Neural progenitor cell (in vitro differentiated cells): Measurements from ENCODE around the gene SLC15A4. TPM values are rescaled to one million over a fixed set of nuclear protein-coding genes. Genes with fewer than 3 reads are reported as not detected.

Experiments
- DNase-seq: peaks from one replicate; pipeline ENCODE4 v3.0.0-alpha.2; 2016; ENCODE audit warnings: low spot score
- H2AFZ ChIP-seq: fragments of 200-600 bp; sonication (generic); replicated peaks from 2 replicates; pipeline ENCODE4 v1.6.1; 2016; ENCODE audit warnings: antibody characterized with exemption
- H3F3A ChIP-seq: fragments of 200-600 bp; sonication (generic); 2 replicates; pipeline ENCODE4 v1.6.1; 2016; ENCODE audit warnings: antibody characterized with exemption, low read depth
- H3K27ac ChIP-seq: fragments of 200-600 bp; sonication (generic); 2 replicates; pipeline ENCODE4 v1.5.1; 2016; ENCODE audit warnings: mild to moderate bottlenecking
- H3K27me3 ChIP-seq: fragments of 200-600 bp; sonication (generic); 2 replicates; pipeline ENCODE4 v1.6.1; 2016; ENCODE audit warnings: mild to moderate bottlenecking, moderate library complexity
- H3K36me3 ChIP-seq: fragments of 200-600 bp; sonication (generic); 2 replicates; pipeline ENCODE4 v1.5.1; 2016
- H3K4me1 ChIP-seq: fragments of 200-600 bp; sonication (generic); 2 replicates; pipeline ENCODE4 v1.6.1; 2016; ENCODE audit warnings: mixed run types
- H3K4me2 ChIP-seq: fragments of 200-600 bp; sonication (generic); 2 replicates; pipeline ENCODE4 v1.6.1; 2016
- H3K4me3 ChIP-seq: fragments of 200-600 bp; sonication (generic); 2 replicates; pipeline ENCODE4 v1.5.1; 2016
- H3K79me2 ChIP-seq: fragments of 200-600 bp; sonication (generic); 2 replicates; pipeline ENCODE4 v1.6.1; 2016; ENCODE audit warnings: low read depth
- H3K9ac ChIP-seq: fragments of 200-600 bp; sonication (generic); 2 replicates; pipeline ENCODE4 v1.6.1; 2016
- H3K9me3 ChIP-seq: fragments of 200-600 bp; sonication (generic); 2 replicates; pipeline ENCODE4 v1.5.1; 2016; ENCODE audit warnings: low read depth
- H4K20me1 ChIP-seq: fragments of 200-600 bp; sonication (generic); 2 replicates; pipeline ENCODE4 v1.6.1; 2016; ENCODE audit warnings: low read depth
- H3K27ac Mint-ChIP-seq: 3 replicates; pipeline ENCODE4 v1.8.0; 2021; ENCODE audit warnings: mixed read lengths
- H3K27me3 Mint-ChIP-seq: 2 replicates; pipeline ENCODE4 v1.8.0; 2022; ENCODE audit warnings: low read depth, mild to moderate bottlenecking, inconsistent platforms, moderate library complexity, mixed read lengths; ENCODE audit not compliant: insufficient read depth
- H3K36me3 Mint-ChIP-seq: 3 replicates; pipeline ENCODE4 v1.8.0; 2021; ENCODE audit warnings: mixed read lengths
- H3K4me1 Mint-ChIP-seq: 3 replicates; pipeline ENCODE4 v1.8.0; 2021; ENCODE audit warnings: mixed read lengths
- H3K4me3 Mint-ChIP-seq: 3 replicates; pipeline ENCODE4 v1.8.0; 2021; ENCODE audit warnings: mild to moderate bottlenecking, moderate library complexity, mixed read lengths
- H3K9me3 Mint-ChIP-seq: 3 replicates; pipeline ENCODE4 v1.8.0; 2020; ENCODE audit warnings: mixed read lengths
- EZH2 ChIP-seq: fragments of 200-600 bp; sonication (generic); IDR thresholded peaks from 2 replicates; pipeline ENCODE4 v1.6.1; 2017; ENCODE audit warnings: antibody characterized with exemption, mild to moderate bottlenecking, moderate library complexity
- EZH2phosphoT487 ChIP-seq: fragments of 200-600 bp; sonication (generic); IDR thresholded peaks from 2 replicates; pipeline ENCODE4 v1.6.1; 2017; ENCODE audit warnings: antibody characterized with exemption
- total RNA-seq: library from RNA; depleted of rRNA; stranded (reverse); fragments of >200 nt; gene quantifications from 2 replicates; pipeline ENCODE4 v1.2.3, GENCODE V29; 2015; ENCODE audit warnings: low replicate concordance
- TF ChIP-seq, protein P1 (sequence below): fragments of 200-600 bp; sonication (generic); IDR thresholded peaks from 2 replicates; pipeline ENCODE4 v1.5.1; 2017; ENCODE audit warnings: antibody characterized with exemption, mild to moderate bottlenecking

Gene SLC15A4
- total RNA-seq, 1 donor from 2014 or later = 42.3 TPM

DNA sequence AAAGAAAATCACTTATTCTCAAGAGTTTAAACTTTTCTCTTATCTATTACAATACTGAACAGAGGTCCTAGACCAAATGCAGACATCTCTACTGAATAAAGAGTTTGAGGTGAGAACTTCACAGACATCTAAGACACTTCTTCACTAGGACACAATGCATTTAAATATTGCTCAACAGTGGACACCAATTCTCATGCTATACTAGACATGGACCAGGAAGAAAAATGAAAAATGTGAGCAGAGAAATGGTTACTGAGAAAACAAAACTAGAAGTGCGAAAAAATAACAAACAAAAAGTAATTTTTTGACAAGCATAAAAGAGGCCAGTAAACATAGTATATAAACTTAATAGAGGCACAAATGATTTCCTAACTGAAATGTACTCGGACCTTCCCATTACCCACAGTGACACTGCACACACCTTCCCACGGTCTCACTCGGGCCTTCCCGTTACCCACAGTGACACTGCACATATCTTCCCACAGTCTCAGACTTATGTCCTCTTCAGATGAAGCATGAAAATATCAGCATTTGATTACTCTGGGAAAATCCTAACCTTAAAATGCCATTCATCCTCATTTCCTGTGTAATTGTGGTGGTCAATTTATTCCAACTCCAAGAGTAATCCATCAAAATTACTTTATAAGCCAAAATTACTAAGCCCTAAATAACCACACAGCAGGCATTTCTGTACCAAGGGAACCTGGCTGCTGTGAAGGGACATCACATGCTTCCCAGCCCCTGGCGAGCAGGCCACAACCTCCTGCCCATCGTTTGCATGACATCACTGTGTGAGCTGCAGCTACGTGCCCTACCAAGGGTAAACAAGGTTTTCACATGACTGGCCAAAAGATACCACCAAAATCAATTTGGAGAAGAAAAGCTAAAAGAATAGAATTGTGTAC lies 6.4 kb downstream of the SLC15A4 start:
- no peak for DNase-seq
- H3K4me2 ChIP-seq = no peak overlapping the region
- peaks cover 100% of the 10 kb centered on the region for H3K79me2 ChIP-seq
- no peak overlapping the region for H3K9ac ChIP-seq
- no peak overlapping the region for H3K4me3 ChIP-seq
- TF ChIP-seq EZH2 (no peak), EZH2phosphoT487 (no peak)
- TF ChIP-seq, protein P1, sequence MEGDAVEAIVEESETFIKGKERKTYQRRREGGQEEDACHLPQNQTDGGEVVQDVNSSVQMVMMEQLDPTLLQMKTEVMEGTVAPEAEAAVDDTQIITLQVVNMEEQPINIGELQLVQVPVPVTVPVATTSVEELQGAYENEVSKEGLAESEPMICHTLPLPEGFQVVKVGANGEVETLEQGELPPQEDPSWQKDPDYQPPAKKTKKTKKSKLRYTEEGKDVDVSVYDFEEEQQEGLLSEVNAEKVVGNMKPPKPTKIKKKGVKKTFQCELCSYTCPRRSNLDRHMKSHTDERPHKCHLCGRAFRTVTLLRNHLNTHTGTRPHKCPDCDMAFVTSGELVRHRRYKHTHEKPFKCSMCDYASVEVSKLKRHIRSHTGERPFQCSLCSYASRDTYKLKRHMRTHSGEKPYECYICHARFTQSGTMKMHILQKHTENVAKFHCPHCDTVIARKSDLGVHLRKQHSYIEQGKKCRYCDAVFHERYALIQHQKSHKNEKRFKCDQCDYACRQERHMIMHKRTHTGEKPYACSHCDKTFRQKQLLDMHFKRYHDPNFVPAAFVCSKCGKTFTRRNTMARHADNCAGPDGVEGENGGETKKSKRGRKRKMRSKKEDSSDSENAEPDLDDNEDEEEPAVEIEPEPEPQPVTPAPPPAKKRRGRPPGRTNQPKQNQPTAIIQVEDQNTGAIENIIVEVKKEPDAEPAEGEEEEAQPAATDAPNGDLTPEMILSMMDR = no peak
- H3K27me3 ChIP-seq = no peaks in the 10 kb centered on the region
- no peak overlapping the region for H3K4me3 Mint-ChIP-seq
- H3K4me1 Mint-ChIP-seq = peaks cover 38% of the 10 kb centered on the region
- H3K4me1 ChIP-seq = peaks cover 33% of the 10 kb centered on the region
- peaks cover 14% of the 10 kb centered on the region for H3F3A ChIP-seq
- no peak overlapping the region for H2AFZ ChIP-seq
- peaks cover 2% of the 10 kb centered on the region for H3K27me3 Mint-ChIP-seq
- peaks cover 76% of the 10 kb centered on the region for H4K20me1 ChIP-seq
- H3K36me3 ChIP-seq = peaks cover 3% of the 10 kb centered on the region
- H3K27ac ChIP-seq = no peak overlapping the region
- no peaks in the 10 kb centered on the region for H3K9me3 Mint-ChIP-seq
- H3K36me3 Mint-ChIP-seq = peaks cover 43% of the 10 kb centered on the region
- H3K27ac Mint-ChIP-seq = no peak overlapping the region
- H3K9me3 ChIP-seq = no peaks in the 10 kb centered on the region

DNA sequence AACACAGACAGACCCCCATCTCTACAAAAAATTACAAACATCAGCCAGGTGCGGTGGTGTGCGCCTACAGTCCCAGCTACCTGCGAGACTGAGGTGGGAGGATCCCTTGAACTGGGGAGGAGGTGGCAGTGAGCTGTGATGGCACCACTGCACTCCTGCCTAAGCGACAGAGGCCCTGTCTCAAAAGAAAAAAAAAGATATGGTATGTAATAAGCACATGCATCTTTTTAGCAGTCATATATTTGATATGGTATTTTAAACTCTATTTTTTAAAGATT lies 7.2 kb downstream of the SLC15A4 start:
- H3K4me2 ChIP-seq = no peak overlapping the region
- no peak for DNase-seq
- peaks cover 33% of the 10 kb centered on the region for H3K4me1 ChIP-seq
- no peak overlapping the region for H3K9ac ChIP-seq
- Mint-ChIP-seq H3K27ac (no peak overlapping the region), H3K36me3 (peaks cover 42% of the 10 kb centered on the region), H3K4me1 (peaks cover 35% of the 10 kb centered on the region), H3K9me3 (no peaks in the 10 kb centered on the region), H3K27me3 (peaks cover 3% of the 10 kb centered on the region), H3K4me3 (no peak overlapping the region)
- H3K27ac ChIP-seq = no peak overlapping the region
- no peaks in the 10 kb centered on the region for H3K27me3 ChIP-seq
- no peak overlapping the region for H3K4me3 ChIP-seq
- peaks cover 99% of the 10 kb centered on the region for H3K79me2 ChIP-seq
- H2AFZ ChIP-seq = no peak overlapping the region
- TF ChIP-seq, protein P1 = no peak
- TF ChIP-seq EZH2 (no peak), EZH2phosphoT487 (no peak)
- H3K36me3 ChIP-seq = peaks cover 3% of the 10 kb centered on the region
- peaks cover 15% of the 10 kb centered on the region for H3F3A ChIP-seq
- H4K20me1 ChIP-seq = peaks cover 72% of the 10 kb centered on the region
- H3K9me3 ChIP-seq = no peaks in the 10 kb centered on the region

DNA sequence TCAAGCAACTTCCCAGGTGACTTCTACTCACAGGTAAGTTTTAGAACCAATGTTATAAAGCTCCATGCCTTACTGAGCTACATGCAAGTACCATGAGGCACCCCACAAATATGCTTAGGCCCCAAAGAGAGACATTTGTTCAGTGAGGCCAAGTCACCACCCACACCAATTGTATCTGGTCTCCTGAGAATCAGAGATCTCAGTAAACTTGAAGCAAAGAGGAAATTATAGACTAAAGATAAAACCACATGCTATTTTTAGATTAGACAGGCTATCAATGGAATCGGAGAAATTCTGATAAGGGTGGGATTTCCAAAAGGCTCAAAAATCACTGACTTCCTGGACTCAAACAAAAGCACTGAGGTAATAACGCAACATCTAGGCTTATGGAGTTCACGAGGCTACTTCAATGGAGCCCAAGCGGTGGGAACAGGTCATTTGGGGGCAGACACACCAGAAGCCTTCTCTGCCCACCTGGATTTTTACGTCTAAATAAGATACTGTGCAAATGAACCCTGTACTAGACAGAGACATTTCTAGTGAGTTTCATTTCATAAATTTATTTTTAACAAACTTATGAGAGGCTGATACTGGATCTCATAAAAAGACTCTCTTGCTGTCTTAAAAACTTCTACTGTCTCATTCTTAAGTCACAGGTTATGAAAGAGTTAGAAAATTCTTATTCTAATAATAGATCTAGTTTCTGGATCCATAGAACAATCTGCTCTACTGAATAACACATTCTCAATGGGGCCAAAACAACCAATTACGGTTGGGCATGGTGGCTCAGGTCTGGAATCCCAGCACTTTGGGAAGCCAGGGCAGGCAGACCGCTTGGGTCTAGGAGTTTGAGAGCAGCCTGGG lies 7.7 kb downstream of the SLC15A4 start:
- H3K27ac Mint-ChIP-seq = no peak overlapping the region
- TF ChIP-seq, protein P1 = no peak
- no peak for TF ChIP-seq EZH2phosphoT487
- no peak for TF ChIP-seq EZH2
- H3K27ac ChIP-seq = no peak overlapping the region

More for the DNA sequence above, 7.7 kb downstream of the SLC15A4 start:
- Histone ChIP-seq H3F3A (peaks cover 20% of the 10 kb centered on the region), H3K4me1 (peaks cover 38% of the 10 kb centered on the region), H3K9ac (no peak overlapping the region), H3K4me2 (no peak overlapping the region), H3K27me3 (no peaks in the 10 kb centered on the region), H2AFZ (no peak overlapping the region), H3K36me3 (peaks cover 3% of the 10 kb centered on the region), H3K79me2 (peaks cover 99% of the 10 kb centered on the region), H3K4me3 (no peak overlapping the region), H4K20me1 (peaks cover 72% of the 10 kb centered on the region), H3K9me3 (no peaks in the 10 kb centered on the region)
- peaks cover 3% of the 10 kb centered on the region for H3K27me3 Mint-ChIP-seq
- peaks cover 40% of the 10 kb centered on the region for H3K36me3 Mint-ChIP-seq
- no peak for DNase-seq
- no peaks in the 10 kb centered on the region for H3K9me3 Mint-ChIP-seq
- H3K4me1 Mint-ChIP-seq = peaks cover 36% of the 10 kb centered on the region
- H3K4me3 Mint-ChIP-seq = no peak overlapping the region
